Measurements from ENCODE around the gene GNAQ. TPM values are rescaled to one million over a fixed set of nuclear protein-coding genes. Genes with fewer than 3 reads are reported as not detected.
A peak's percentile ranks its signal among the peaks of the same experiment; 100 is the strongest.
"Not testable (repeated sequence)": the region's sequence is repeated elsewhere in the genome, so short reads cannot be mapped to it uniquely, and the experiment has no call there.

The GNAQ gene
- total RNA-seq, 1 donor from 2014 or later: 56.4 TPM

DNA sequence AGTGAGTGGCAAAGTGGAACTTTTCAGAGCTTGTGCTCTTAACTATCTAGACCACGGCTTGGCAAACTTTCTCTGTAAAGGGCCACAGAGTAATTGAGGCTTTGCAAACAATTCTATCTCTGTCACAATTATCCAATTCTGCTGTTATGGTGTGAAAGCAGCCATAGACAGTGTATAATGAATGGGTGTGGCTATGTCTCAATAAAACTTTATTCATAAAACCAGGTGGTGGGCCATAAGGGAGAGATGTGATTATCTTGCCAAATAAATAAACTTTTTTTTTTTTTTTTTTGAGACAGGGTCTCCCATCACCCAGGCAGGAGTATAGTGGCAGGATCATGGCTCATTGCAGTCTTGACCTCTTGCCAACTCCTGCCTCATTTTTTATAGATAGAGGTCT lies 304.8 kb downstream of the GNAQ start:
- DNase-seq: no peak

DNA sequence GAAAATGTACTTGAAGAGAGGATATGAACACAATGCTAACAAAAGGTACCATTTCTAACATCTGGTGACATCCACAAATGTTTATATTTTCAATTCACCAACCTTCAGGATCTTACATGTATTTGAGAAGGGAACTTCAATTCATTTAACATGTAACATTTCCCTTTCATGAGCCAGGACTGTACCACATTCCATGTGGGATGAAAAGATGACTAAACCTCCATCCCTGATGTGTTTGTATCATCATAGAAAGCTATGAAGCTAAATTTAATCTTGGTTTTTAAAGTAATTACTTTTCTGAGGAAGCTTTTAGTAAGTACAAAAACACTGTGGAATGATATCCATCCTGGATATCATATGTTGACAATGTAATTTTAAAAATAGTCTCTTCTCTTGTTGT lies 305.3 kb downstream of the GNAQ start:
- DNase-seq: no peak

DNA sequence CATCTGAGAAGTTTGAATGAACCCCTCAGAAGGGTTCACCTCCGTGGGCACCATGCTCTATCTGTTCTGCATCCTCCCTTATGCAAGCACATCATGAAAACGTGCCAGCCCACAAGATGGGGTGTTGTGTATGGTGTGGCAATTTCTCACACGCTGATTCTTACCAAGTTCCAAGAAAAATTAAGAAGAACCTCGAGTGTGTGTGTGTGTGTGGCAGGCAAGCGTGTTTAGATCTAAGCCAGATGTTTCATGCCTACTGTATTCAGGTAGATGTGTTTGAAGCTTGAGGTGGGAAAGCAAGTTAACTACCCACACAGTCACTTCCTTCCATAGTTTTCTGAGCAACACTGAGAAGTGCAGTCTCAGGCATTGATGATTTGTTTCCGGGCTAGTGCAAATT lies 305.8 kb downstream of the GNAQ start:
- no peak for DNase-seq

DNA sequence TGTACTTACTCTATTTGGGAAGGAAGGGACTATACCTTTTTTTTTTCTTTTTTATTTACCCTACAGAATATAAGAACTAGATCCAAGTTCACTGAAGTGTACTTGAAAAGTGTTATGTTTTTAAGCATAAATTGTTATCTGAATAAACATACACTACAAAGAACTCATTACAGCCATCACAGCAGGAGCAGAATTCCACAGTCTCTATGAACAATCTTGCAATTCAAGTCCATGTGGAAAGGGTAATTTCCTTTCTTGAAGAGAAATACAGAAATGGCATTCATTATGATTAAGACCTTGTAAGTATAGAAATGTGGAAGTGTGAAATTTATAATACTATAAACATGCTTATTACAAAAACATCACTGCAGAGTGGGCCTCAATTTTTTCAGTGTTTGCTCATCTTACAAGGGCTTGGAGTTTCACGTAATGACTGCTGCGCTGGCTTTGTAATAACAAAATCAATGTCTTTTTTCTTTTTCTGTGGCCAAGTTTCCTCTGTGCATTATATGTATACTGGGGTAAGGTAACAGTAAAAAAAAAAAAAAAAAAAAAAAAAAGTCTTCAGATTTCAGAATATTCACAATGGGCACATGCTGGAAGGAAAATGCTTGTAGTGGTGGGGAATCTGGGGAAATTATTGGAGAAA lies 306.4 kb downstream of the GNAQ start:
- no peak for DNase-seq

DNA sequence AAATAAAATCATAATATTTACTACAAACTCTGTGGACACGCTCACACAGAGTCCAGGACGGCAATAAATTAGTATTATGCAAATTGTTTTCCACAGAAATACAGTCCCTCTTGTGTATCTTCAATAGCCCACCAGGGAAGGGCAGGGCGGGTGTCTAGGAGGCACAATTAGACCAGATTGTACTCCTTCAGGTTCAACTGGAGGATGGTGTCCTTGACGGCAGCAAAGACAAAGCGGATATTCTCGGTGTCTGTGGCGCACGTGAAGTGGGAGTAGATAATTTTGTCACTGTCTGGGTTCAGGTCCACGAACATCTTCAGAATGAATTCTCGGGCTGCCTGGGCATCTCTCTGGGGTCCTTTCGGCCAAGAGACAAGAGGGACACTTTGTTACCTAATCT lies 310.5 kb downstream of the GNAQ start:
- not testable (repeated sequence) for DNase-seq

DNA sequence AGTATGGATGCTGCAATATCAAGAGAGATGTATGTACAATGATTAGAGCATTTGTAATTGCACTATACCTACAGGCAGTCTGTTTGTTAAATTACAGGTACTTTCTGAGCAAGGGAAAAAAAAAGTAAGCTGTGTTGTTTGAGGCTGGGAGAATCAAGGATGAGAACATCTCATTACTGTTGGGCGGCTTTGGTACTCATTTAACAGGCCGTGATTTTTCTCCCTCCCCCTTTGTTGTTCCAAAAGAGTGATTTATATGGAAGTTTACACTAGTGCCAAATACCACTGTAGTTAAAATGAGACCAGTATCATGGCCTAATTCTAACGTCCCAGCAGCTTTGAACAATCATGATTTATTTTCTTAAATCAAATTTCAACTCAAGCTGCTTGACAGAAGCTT lies 312.3 kb downstream of the GNAQ start:
- no peak for DNase-seq

DNA sequence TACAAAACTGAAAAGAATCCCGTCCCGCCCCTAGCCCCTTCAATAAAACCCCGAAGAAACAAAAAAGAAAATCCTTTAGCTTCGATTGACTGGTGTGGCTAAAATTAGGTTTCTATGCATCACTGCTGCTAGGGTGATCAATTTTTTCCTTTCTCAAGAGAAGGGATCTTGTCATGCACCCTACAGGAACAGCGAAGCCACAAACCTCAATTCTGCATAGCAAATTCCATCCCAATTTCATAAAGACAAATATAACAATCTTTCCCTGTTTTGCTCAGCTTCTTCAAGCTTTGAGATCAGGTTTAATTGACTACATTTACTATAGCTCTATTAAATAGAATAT lies 313.3 kb downstream of the GNAQ start:
- not testable (repeated sequence) for DNase-seq

DNA sequence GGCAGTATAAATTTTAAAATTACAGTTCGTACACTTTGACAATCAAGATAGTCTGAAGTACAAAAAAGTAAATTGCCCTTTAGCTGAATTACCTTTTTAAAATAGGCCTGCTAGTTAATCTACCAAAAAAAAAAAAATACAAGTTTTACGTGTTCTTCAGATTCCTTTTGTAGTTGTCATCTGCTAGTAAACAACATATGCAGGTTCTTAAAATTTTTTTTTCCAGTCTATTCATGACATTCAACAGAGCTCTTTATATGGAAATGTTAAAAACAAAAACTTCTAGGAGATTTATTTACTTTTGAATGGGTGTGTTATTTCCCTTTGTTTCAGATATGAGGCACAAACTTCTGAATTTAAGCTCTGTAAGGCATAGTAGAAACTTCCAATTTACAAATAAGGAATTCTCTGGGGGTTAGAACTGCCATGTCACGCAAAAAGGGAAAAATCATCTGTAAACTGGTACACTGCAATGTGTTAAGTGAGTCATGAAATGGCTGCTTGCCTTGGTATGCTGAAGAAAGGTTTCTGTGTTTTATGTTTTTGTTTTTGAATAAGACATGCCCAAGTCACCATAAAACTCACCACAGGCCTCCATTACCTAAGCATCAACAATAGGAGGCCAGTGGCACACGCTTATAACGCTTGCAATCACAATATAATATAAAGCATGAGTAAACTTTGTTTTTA lies 313.9 kb downstream of the GNAQ start:
- peak; percentile 40 for DNase-seq

DNA sequence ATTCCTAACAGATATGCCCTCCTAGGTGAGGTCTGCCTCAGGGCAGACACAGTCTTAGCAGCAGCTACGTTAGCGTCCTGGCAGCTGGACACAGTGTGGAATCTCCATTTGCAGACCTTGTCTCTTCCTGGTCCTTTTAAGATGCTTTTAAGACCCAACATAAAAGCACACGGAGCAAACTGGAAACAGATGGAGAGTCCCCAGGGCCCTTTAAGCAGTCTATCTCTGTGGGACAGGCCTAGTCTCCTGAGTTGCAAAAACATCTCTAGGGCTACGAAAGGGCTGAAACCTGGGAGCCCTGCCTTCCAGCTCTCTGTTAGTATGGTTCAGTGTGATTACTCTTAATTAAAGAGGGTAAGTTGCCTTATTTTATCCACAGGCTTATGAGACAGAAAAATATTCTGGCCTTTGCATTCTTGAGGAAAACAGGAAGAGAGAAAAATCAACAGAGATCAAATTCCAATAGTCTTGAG lies 317.5 kb downstream of the GNAQ start:
- no peak for DNase-seq

DNA sequence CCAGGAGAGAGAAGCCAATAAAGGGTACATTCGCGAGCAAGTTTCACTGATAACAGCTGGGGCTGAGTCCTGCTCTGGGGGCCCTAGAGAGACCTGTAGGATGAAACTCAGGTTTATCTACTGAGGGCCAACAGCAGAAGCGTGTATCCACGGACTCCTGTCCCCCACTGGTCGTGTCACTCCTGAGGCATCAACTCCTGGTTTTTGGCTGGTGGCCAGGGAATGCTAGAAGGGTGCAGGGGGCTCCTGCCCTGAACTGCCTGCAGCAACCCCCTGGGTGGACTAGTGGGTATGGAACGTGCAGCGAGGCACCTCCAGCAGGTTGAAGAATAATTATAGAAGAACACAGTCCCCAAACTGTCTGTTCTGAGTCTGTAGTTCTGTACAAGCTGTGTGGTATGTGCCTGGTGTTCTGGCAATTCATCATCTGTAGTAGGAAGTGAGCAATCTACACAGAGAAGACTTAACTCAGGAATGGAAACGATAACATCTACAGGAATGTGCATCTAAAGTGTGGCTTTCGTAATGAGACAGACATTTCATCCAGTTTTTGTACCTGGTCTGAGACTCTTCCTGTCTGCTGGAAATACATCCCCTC lies 319.0 kb downstream of the GNAQ start:
- no peak for DNase-seq

DNA sequence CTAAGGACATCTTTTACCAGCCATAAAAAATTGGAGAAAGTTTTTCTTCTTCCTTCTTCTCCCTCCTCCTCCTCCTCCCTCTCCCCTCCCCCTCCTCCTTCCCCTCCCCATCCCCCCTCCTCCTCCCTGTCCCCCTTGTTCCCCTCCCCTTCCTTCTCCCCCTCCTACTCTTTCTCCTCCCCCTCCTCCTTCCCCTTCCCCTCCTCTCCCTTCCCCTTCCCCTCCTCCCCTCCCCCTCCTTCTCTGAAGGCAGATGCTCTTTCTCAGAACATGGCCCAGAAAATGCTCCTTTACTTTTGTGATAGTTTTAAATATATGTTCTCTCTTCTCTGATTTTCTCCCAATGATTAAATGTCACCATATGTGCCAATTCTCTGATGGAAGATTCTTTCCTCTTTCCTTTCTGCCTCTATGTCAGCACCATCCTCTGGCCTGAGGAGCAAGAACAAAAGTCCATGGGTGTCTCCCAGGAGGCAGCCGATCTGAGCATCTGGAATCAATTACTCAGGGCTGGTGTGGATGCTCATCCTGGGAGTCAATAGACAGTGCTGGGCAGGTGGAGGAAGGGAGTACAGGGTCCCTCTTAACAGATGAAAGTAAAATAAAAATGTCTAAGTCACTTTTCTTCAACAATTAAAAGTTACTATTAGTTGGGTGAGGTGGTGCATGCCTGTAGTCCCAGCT lies 320.5 kb downstream of the GNAQ start:
- DNase-seq: no peak

DNA sequence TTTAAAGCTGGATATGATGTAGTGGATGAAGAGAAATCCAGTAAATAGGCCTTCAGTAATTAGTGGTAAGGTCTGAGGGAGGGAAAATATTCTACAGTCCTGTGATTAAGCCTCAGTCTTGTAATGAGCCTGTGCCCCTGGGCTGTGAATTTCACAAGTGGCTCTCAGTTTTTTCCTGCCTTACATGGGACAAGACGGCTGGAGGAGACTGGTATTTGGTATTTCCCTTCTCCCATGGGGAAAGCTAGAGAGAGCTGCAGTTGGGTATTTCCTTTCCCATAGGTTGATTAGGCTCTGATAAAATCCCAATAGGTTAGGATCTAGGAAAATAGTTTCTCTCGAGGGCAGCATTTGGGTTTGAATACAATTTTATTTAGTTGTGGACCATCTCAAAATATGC lies 321.3 kb downstream of the GNAQ start:
- no peak for DNase-seq

DNA sequence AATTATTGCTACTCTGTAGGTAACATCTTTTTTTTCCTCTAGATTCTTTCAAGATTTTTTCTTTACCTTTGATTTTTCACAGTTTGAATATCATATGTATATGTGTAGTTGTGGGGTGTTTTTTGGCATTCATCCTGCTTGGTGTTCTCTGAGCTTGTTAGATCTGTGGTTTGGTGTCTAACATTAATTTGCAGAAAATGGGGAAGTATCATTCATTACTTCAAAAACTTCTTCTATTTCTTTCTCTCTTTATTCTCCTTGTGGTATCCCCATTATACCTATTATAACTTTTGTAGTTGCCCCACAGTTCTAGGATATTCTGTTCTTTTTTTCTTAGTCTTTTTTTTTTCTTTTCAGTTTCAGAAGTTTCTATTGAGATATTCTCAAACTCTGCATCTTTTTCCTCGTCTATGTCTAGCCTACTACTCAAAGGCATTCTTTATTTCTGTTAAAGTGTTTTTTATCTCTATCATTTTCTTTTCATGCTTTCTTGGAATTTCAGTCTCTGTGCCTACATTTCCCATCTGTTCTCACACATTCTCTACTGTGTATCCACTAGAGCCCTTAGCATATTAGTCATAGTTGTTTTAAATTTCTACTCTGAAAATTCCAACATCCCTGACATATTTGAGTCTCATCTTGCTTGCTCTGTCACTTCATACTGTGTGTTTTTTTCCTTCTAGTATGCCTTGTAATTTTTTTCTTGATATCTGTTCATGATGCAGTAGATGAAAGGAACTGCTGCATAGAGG lies 323.4 kb downstream of the GNAQ start:
- DNase-seq: no peak

DNA sequence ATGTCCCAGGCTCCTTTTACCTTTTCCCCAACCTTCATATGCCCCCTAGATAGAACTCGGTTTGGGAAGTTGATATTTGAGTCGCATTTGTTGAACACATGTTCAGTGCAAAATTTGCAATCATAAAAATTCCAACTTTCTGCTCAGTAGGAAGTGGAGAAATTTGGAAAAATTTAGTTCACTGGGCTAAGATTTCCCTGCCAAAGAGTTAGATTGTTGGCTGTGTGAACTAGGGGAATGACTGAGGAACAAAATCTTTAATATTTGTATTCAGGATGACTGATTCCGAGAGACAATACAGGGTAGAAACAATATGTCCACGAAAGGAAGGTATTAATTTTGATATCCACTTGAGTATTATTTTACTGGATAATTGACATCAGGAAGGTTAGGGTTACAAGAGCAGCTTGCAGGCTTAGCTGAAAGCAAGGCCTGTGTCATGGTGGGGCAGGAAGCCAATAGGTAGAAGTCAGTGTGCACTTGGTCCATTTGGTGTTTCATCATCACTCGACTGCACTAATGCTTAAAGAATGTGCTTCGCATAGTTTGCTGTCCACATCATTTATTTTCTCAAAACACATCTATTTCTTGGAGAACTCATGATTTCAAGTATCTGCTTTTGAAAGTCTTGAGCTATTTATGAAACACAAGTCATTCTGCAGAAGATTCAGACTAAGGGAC lies 324.1 kb downstream of the GNAQ start:
- DNase-seq: peak; percentile 57

DNA sequence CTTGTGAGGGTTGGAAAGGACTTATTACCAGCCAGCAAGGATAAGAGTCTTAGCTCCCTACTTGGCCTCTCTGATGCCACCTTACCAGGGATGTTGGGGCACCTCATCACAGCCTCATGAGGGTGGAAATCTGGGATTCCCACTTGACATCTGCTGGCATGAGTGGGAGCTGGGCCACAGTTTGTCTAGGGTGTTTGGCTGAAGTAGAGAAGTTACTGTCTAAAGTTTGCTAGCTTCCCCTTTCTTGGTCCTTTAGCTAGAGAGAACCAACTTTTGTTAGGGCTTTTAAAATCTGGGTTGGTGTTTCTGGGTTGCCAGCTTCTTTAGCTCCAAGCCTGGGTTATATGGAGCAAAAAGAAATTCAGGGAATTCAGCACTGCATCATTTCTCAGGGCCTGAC lies 326.0 kb downstream of the GNAQ start:
- no peak for DNase-seq

DNA sequence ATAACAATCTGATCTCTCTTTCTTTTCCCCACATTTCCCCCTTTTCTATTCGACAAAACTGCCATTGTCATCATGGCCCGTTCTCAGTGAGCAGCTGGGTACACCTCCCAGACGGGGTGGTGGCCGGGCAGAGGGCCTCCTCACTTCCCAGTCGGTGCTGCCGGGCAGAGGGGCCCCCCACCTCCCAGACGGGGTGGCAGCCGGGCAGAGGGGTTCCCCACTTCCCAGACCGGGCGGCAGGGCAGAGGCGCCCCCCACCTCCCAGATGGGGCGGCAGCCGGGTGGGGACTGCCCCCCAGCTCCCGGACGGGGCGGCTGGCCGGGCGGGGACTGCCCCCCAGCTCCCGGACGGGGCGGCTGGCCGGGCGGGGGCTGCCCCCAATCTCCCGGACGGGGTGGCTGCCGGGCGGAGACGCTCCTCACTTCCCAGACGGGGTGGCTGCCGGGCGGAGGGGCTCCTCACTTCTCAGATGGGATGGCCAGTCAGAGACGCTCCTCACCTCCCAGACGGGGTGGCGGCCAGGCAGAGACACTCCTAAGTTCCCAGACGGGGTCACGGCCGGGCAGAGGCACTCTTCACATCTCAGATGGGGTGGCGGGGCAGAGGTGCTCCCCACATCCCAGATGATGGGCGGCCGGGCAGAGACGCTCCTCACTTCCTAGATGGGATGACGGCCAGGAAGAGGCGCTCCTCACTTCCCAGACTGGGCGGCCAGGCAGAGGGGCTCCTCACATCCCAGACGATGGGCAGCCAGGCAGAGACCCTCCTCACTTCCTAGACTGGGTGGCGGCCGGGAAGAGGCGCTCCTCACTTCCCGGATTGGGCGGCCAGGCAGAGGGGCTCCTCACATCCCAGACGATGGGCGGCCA lies 328.9 kb downstream of the GNAQ start:
- not testable (repeated sequence) for DNase-seq

DNA sequence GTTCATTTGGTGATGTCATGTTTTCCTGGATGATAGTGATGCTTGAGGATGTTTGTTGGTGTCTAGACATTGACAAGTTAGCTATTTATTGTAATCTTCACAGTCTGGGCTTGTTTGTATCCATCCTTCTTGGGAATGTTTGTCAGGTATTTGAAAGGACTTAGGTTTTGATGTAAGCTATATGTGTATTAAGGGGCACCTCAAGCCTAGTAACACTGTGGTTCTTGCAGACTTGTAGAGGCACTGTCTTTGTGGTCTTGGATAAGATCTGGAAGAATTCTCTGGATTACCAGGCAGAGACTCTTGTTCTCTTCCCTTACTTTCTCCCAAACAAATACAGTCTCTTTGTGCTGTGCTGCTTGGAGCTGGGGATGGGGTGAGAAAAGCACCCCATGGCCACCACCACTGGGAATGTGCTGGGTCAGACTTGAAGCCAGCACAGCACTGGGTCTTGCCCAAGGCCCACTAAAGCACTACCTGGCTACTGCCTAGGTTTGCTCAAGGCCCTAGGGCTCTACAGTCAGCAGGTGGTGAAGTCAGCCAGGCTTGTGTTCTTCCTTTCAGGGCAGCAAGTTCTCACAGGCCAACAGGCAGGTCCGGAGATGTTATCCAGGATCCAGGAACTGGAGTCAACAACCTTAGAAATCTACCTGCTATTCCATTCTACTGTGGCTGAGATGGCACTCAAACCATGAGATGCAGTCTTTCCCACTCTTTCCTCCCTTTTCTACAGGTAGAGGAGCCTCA lies 334.2 kb downstream of the GNAQ start:
- DNase-seq: no peak

DNA sequence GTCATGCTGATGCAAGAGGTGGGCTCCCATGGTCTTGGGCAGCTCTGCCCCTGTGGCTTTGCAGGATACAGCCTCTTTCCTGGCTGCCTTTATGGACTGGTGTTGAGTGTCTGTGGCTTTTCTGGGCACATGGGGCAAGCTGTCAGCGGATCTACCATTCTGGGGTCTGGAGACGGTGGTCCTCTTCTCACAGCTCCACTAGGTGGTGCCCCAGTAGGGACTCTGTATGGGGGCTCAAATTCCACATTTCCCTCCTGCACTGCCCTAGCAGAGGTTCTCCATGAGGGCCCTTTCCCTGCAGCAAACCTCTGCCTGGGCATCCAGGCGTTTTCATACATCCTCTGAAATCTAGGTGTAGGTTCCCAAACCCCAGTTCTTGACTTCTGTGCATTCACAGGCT lies 340.9 kb downstream of the GNAQ start:
- DNase-seq: not testable (repeated sequence)

DNA sequence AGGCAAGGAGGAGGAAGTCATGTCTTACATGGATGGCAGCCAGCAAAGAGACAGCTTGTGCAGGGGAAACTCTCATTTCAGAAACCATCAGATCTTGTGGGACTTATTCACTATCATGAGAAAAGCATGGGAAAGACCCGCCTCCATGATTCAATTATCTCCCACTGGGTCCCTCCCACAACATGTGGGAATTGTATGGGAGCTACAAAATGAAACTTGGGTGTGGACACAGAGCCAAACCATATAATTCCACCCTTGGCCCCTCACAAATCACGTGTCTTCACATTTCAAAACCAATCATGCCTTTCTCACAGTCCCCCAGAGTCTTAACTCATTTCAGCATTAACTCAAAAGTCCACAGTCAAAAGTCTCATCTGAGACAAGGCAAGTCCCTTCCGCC lies 341.5 kb downstream of the GNAQ start:
- not testable (repeated sequence) for DNase-seq

DNA sequence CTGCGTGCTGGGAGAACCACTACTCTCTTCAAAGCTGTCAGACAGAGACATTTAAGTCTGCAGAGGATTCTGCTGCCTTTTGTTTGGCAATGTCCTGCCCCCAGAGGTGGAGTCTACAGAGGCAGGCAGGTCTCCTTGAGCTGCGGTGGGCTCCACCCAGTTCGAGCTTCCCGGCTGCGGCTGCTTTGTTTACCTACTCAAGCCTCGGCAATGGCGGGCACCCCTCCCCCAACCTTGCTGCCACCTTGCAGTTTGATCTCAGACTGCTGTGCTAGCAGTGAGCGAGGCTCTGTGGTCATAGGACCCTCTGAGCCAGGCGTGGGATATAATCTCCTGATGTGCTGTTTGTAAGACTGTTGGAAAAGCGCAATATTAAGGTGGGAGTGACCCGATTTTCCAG lies 343.9 kb downstream of the GNAQ start:
- DNase-seq: not testable (repeated sequence)

Measured in tongue (tissue), 2 donors.